Naive thymus-derived CD4-positive, alpha-beta T cell (primary cell): Measurements from ENCODE around the gene DDIT4L. TPM values are rescaled to one million over a fixed set of nuclear protein-coding genes. Genes with fewer than 3 reads are reported as not detected.
A peak's percentile ranks its signal among the peaks of the same experiment; 100 is the strongest.

ENCODE experiments used
- ATAC-seq: fragments of 150-1000 bp; cut with Tn5 transposase; 2 replicates; pipeline ENCODE4 v1.10.0; 2021; ENCODE audit warnings: mild to moderate bottlenecking, moderate library complexity
- CTCF ChIA-PET: fragments of 350-600 bp; sonication (Branson Sonifier 250); formaldehyde crosslinking; loops from one replicate; lab custom pipeline; 2021; ENCODE audit warnings: antibody characterized with exemption; lab: Charles Lee
- POLR2A ChIA-PET: fragments of 350-600 bp; sonication (Branson Sonifier 250); formaldehyde crosslinking; loops from one replicate; lab custom pipeline; 2021; ENCODE audit warnings: antibody characterized with exemption, inconsistent platforms; lab: Charles Lee
- DNase-seq, 9 donors: peaks; one replicate each; pipeline versions ENCODE4 v3.0.0 to v3.0.0-alpha.2; 2020 to 2022; ENCODE audit warnings: mixed read lengths in 1 of 9
- H3K27ac ChIP-seq: one replicate; pipeline ENCODE4 v1.7.0; 2013; ENCODE audit warnings: mild to moderate bottlenecking, low read depth, low read length, moderate library complexity
- H3K27me3 ChIP-seq, 2 donors: one replicate each; pipeline ENCODE4 v1.7.0; 2013; ENCODE audit warnings: low read length in 2 of 2, mild to moderate bottlenecking in 2 of 2, moderate library complexity in 2 of 2; ENCODE audit not compliant: control insufficient read depth in 2 of 2, insufficient read depth in 2 of 2
- H3K36me3 ChIP-seq, 3 experiments: 1 replicate in 2 of 3; 2 replicates in 1 of 3; pipeline ENCODE4 v1.7.0; 2013; ENCODE audit warnings: low read length in 3 of 3, mild to moderate bottlenecking in 3 of 3, moderate library complexity in 1 of 3; ENCODE audit not compliant: insufficient read depth in 3 of 3, control insufficient read depth in 2 of 3
- H3K4me1 ChIP-seq, 2 donors: one replicate each; pipeline ENCODE4 v1.7.0; 2013; ENCODE audit warnings: low read length in 2 of 2, mild to moderate bottlenecking in 2 of 2, moderate library complexity in 1 of 2; ENCODE audit not compliant: control insufficient read depth in 2 of 2, insufficient read depth in 2 of 2
- H3K4me3 ChIP-seq: 2 replicates; pipeline ENCODE4 v1.7.0; 2013; ENCODE audit warnings: mild to moderate bottlenecking, low read length
- H3K9me3 ChIP-seq, 3 experiments: 1 replicate in 2 of 3; 2 replicates in 1 of 3; pipeline ENCODE4 v1.7.0; 2013; ENCODE audit warnings: low read length in 3 of 3; ENCODE audit not compliant: control insufficient read depth in 2 of 3
- H3K27ac Mint-ChIP-seq, 9 donors: one replicate each; pipeline ENCODE4 v1.8.0; 2020 to 2022; ENCODE audit warnings: mixed read lengths in 9 of 9, mild to moderate bottlenecking in 8 of 9, moderate library complexity in 5 of 9, inconsistent platforms in 2 of 9
- H3K27me3 Mint-ChIP-seq, 5 donors: one replicate each; pipeline ENCODE4 v1.8.0; 2021 to 2022; ENCODE audit warnings: mixed read lengths in 5 of 5, mild to moderate bottlenecking in 1 of 5
- H3K36me3 Mint-ChIP-seq, 5 donors: one replicate each; pipeline ENCODE4 v1.8.0; 2020 to 2022; ENCODE audit warnings: mixed read lengths in 5 of 5, mild to moderate bottlenecking in 3 of 5, inconsistent platforms in 1 of 5
- H3K4me1 Mint-ChIP-seq, 7 donors: one replicate each; pipeline ENCODE4 v1.8.0; 2020 to 2022; ENCODE audit warnings: mixed read lengths in 7 of 7, mild to moderate bottlenecking in 3 of 7, inconsistent platforms in 1 of 7
- H3K4me3 Mint-ChIP-seq, 10 donors: one replicate each; pipeline ENCODE4 v1.8.0; 2020 to 2022; ENCODE audit warnings: mild to moderate bottlenecking in 10 of 10, mixed read lengths in 10 of 10, moderate library complexity in 6 of 10, inconsistent platforms in 2 of 10
- H3K9me3 Mint-ChIP-seq, 11 donors: one replicate each; pipeline ENCODE4 v1.8.0; 2020 to 2022; ENCODE audit warnings: mixed read lengths in 11 of 11, mild to moderate bottlenecking in 4 of 11, inconsistent platforms in 1 of 11, moderate library complexity in 1 of 11
- intact Hi-C, 2 donors: fragments of 100-400 bp; cut with micrococcal nuclease; formaldehyde crosslinking; loops; one replicate each; pipeline ENCODE4 v1.15.1; 2023
- polyA plus RNA-seq, 2 donors: library from polyadenylated mRNA; unstranded; fragments of 300-500 nt; fragmentation: Illumina TruSeq; gene quantifications; one replicate each; pipeline ENCODE4 v1.2.3, GENCODE V29; 2021
- total RNA-seq, 6 experiments: library from RNA in 5 of 6; stranded (reverse) in 5 of 6; gene quantifications; 1 replicate in 5 of 6; 2 replicates in 1 of 6; pipeline ENCODE4 v1.2.3 and lab custom pipeline; 2021 to 2026

The DDIT4L gene, protein sequence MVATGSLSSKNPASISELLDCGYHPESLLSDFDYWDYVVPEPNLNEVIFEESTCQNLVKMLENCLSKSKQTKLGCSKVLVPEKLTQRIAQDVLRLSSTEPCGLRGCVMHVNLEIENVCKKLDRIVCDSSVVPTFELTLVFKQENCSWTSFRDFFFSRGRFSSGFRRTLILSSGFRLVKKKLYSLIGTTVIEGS
- total RNA-seq (1 to 10 TPM in 1 of 5 experiments, not detected in 4; 1.2 TPM), polyA plus RNA-seq (not detected), total RNA-seq (lab: John Stamatoyannopoulos, UW) (not detected)

DNA sequence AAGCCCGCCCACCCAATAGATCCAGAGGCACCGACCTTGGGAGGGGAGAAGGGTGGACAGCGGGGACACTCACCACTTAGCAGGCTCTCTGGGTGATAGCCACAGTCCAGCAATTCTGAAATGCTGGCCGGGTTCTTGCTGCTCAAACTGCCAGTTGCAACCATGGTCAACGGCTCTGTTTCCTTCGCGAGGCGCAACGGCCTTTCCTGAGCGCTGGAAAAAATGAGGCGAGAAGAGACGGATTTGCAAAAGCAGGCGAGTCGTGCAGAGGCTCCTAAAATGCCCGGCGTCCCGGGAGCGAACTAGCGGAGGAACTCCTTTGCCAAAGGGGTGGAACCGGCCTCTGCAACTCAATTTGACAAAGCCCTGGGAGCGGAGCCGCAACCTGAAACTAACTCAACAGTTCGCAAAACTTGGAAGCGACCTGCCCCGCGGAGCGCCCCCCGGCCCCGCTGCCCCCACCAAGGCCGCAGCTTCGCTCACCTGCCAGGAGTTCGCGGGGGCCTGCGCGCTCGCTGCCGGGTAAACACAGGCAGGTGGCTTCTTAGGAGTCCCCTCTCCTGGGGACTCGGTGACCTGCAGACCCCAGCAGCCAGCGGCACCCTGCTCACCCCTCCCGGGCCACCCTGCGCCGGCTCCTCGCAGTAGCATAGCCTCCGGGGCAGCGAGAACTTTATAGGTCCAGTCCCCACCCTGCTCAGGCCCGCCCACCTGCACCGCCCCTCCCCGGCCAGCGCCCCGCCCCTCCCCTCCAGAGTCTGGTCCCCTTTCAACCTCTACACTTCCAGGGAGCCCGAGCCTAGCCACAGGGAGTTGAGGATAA lies at the start of gene DDIT4L:
TSS of gene DDIT4L (minus strand) at position 649 of the 823 bp plus-strand sequence. CDS start at position 164, 485 bp downstream.
- Mint-ChIP-seq H3K36me3 (peaks cover 0 to 4% (median 0%) of the 10 kb centered on the region in 5 donors), H3K27me3 (peaks cover 51 to 68% (median 58%) of the 10 kb centered on the region in 5 donors), H3K27ac (peak within 1 kb of the TSS in 1 of 9 donors; percentile 17), H3K4me3 (peak within 1 kb of the TSS; percentile 74 to 86 (median 82)), H3K4me1 (peaks cover 14 to 19% (median 16%) of the 10 kb centered on the region in 7 donors), H3K9me3 (no peaks in the 10 kb centered on the region)
- Histone ChIP-seq H3K27me3 (peaks cover 0 to 10% of the 10 kb centered on the region in 2 donors), H3K4me3 (peak within 1 kb of the TSS; percentile 48), H3K4me1 (no peaks in the 10 kb centered on the region), H3K9me3 (no peaks in the 10 kb centered on the region), H3K27ac (no peak within 1 kb of the TSS), H3K36me3 (no peaks in the 10 kb centered on the region)
- DNase-seq (no peak), ATAC-seq (peak; percentile 61)
- ChIA-PET POLR2A (no interaction called here), CTCF (no interaction called here)
- intact Hi-C loops = loop anchor here in 1 of 2 donors (5.0 kb wide), 1 partner anchor 93 kb away; no protein-coding TSS in a partner anchor

DNA sequence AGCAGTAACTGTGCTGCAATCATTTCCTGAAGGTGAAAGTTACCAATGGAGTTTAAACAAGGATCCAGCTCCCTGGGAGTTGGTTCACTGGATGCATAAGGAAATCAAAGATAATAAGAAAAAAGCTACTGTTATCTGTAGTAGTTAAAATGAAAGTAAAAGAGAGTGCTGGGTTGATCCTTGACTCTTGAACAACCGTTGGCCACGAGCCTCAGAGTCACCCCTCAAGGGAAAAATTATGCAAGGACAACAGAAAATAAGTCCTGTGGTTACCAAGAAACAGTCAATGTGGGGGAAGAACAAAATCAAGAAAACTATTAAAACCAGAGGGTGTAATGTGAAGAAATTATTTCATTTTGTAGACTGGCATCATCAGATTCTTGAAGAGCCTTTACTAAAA lies 49.7 kb upstream of the DDIT4L start:
- DNase-seq (no peak), ATAC-seq (no peak)
- peaks cover 0 to 28% (median 9%) of the 10 kb centered on the region in 5 donors for H3K27me3 Mint-ChIP-seq
- H3K4me3 Mint-ChIP-seq = peak overlapping the region in 1 of 10 donors; percentile 12
- intact Hi-C loops = no loop called here
- peaks cover 0 to 6% (median 0%) of the 10 kb centered on the region in 7 donors for H3K4me1 Mint-ChIP-seq
- no peaks in the 10 kb centered on the region for H3K27me3 ChIP-seq
- POLR2A ChIA-PET = no interaction called here
- H3K36me3 ChIP-seq = no peaks in the 10 kb centered on the region
- no peaks in the 10 kb centered on the region for H3K9me3 ChIP-seq
- H3K4me3 ChIP-seq = no peak overlapping the region
- H3K9me3 Mint-ChIP-seq = peaks cover 0 to 9% (median 1%) of the 10 kb centered on the region in 11 donors
- CTCF ChIA-PET = no interaction called here
- no peak overlapping the region for H3K27ac Mint-ChIP-seq
- no peaks in the 10 kb centered on the region for H3K36me3 Mint-ChIP-seq
- H3K4me1 ChIP-seq = no peaks in the 10 kb centered on the region
- H3K27ac ChIP-seq = no peak overlapping the region

DNA sequence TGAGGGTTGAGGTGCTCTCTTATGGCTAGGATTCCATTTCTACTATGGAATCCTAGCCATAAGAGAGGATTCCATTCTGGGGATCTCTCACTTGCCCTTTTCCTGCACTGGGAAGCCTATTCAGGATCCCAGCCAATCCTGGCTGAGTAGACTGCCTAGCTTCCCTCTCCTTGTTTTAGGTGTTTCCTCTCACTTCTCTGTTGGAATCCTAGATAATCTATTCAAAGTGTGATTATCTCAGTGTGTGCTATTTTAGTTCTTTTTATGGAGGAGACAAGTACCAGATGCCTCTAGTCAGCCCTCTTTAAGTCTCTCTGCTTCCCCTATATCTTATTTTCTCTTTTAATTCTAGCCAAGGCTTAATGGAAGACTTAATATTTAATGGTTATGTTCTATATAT lies 34.5 kb upstream of the DDIT4L start:
- no peak overlapping the region for H3K4me3 ChIP-seq
- no peak overlapping the region for H3K4me3 Mint-ChIP-seq
- POLR2A ChIA-PET = no interaction called here

DNA sequence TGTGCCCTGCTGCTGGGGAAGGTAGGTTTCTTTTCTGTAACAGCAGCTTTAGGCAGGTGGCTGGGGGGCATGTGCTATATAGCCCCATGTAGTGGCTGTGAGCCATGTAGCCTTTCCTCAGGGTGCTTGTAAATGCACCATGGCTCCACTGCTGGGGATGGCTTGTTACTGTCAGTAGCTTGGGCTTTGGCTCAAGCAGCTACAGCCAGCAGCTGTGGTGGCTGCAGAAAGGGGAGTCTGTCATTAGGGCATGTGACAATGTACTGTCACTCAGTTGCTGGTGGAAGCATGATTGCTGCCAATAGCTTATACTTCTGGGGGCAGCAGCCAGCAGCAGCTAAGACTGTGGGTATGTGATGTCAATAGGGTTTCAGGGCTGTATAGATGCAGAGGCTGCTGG lies 33.9 kb upstream of the DDIT4L start:
- H3K4me3 Mint-ChIP-seq = no peak overlapping the region
- intact Hi-C loops = no loop called here
- H3K9me3 Mint-ChIP-seq = peaks cover 11 to 47% (median 24%) of the 10 kb centered on the region in 11 donors
- DNase-seq = no peak
- peaks cover 0 to 30% (median 11%) of the 10 kb centered on the region in 5 donors for H3K27me3 Mint-ChIP-seq
- Histone ChIP-seq H3K9me3 (peaks cover 0 to 21% (median 0%) of the 10 kb centered on the region in 3 experiments), H3K36me3 (no peaks in the 10 kb centered on the region), H3K27me3 (no peaks in the 10 kb centered on the region), H3K27ac (no peak overlapping the region), H3K4me1 (no peaks in the 10 kb centered on the region), H3K4me3 (no peak overlapping the region)
- H3K4me1 Mint-ChIP-seq = no peaks in the 10 kb centered on the region
- ATAC-seq = no peak
- ChIA-PET CTCF (interaction anchor here (0.6 kb wide), 1 partner anchor 422 kb away, joined by 4 read pairs; no protein-coding TSS in a partner anchor), POLR2A (no interaction called here)
- H3K36me3 Mint-ChIP-seq = peaks cover 0 to 8% (median 0%) of the 10 kb centered on the region in 5 donors
- no peak overlapping the region for H3K27ac Mint-ChIP-seq

More for the DNA sequence above, 34.5 kb upstream of the DDIT4L start:
- H3K9me3 ChIP-seq = peaks cover 0 to 21% (median 0%) of the 10 kb centered on the region in 3 experiments
- Mint-ChIP-seq H3K27me3 (peaks cover 0 to 28% (median 14%) of the 10 kb centered on the region in 5 donors), H3K4me1 (no peaks in the 10 kb centered on the region), H3K36me3 (peaks cover 0 to 8% (median 0%) of the 10 kb centered on the region in 5 donors), H3K27ac (no peak overlapping the region), H3K9me3 (peaks cover 14 to 53% (median 24%) of the 10 kb centered on the region in 11 donors)
- no peaks in the 10 kb centered on the region for H3K4me1 ChIP-seq
- no peaks in the 10 kb centered on the region for H3K36me3 ChIP-seq
- CTCF ChIA-PET = no interaction called here
- H3K27me3 ChIP-seq = no peaks in the 10 kb centered on the region
- intact Hi-C loops = no loop called here
- ATAC-seq = no peak
- DNase-seq = no peak
- no peak overlapping the region for H3K27ac ChIP-seq

DNA sequence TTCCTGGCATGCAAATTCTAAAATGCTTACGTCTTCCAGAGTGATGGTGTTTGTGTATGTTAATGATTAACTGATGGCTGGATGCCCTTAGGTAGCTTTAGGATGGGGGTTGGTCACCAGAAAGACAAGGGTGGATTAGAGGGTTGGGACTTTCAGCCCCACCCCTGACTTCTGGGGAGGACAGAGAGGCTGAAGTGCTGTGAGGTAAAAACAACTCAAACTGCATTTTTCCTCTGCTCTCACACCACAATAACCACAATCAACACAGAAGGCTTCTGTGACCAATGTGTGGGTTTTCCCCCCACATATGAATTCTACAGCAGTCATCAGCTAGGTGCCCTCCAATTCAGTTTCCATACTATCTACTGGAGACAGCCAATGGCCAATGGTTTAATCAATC lies 18.7 kb upstream of the DDIT4L start:
- CTCF ChIA-PET = no interaction called here
- DNase-seq (no peak), ATAC-seq (no peak)
- intact Hi-C loops = no loop called here
- H3K27ac Mint-ChIP-seq = peak overlapping the region in 1 of 9 donors; percentile 31
- H3K4me3 Mint-ChIP-seq = peak overlapping the region in 1 of 10 donors; percentile 52
- H3K9me3 Mint-ChIP-seq = peaks cover 0 to 3% (median 0%) of the 10 kb centered on the region in 11 donors
- Histone ChIP-seq H3K27me3 (no peaks in the 10 kb centered on the region), H3K9me3 (no peaks in the 10 kb centered on the region), H3K4me1 (no peaks in the 10 kb centered on the region), H3K36me3 (no peaks in the 10 kb centered on the region), H3K27ac (no peak overlapping the region), H3K4me3 (no peak overlapping the region)
- H3K4me1 Mint-ChIP-seq = peaks cover 0 to 18% (median 0%) of the 10 kb centered on the region in 7 donors
- POLR2A ChIA-PET = no interaction called here
- peaks cover 23 to 34% (median 24%) of the 10 kb centered on the region in 5 donors for H3K27me3 Mint-ChIP-seq
- H3K36me3 Mint-ChIP-seq = no peaks in the 10 kb centered on the region

DNA sequence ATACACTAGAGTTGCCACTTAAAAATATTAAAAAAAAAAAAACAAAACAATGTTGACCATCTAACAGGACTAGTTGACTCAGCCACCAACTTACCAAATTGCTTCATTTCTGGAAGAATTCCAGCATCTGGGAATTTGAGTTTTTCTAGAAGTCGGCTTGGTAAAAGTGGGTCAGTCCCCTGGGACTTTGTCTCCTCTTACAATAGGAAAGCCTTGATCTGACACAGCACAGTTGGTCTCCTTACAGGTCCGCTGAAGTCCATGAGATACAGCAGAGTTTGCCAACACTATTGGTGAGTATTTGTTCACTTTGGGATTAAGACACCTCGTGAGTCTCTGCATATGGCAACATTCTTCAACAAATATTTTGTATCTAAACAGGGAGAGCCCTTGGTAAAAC lies 18.2 kb upstream of the DDIT4L start:
- H3K27me3 ChIP-seq = no peaks in the 10 kb centered on the region
- H3K36me3 Mint-ChIP-seq = no peaks in the 10 kb centered on the region
- peaks cover 0 to 3% (median 0%) of the 10 kb centered on the region in 11 donors for H3K9me3 Mint-ChIP-seq
- no peak overlapping the region for H3K27ac ChIP-seq
- peaks cover 23 to 34% (median 24%) of the 10 kb centered on the region in 5 donors for H3K27me3 Mint-ChIP-seq
- no peaks in the 10 kb centered on the region for H3K4me1 ChIP-seq
- H3K4me1 Mint-ChIP-seq = peaks cover 0 to 18% (median 0%) of the 10 kb centered on the region in 7 donors
- CTCF ChIA-PET = no interaction called here
- no peak for DNase-seq
- no peak overlapping the region for H3K4me3 ChIP-seq
- no peak overlapping the region for H3K4me3 Mint-ChIP-seq
- H3K9me3 ChIP-seq = no peaks in the 10 kb centered on the region
- H3K27ac Mint-ChIP-seq = no peak overlapping the region
- H3K36me3 ChIP-seq = no peaks in the 10 kb centered on the region
- POLR2A ChIA-PET = no interaction called here
- ATAC-seq = no peak
- intact Hi-C loops = no loop called here
